RWPE2 (cell line): ENCODE data around the gene TMEM250.
A peak's percentile ranks its signal among the peaks of the same experiment; 100 is the strongest.

Experiments
- ATAC-seq: fragments of 200-7000 bp; cut with Tn5 transposase; 3 replicates; pipeline ENCODE4 v1.9.1; 2021; ENCODE audit warnings: low read depth
- DNase-seq: peaks from one replicate; pipeline ENCODE4 v3.0.0-alpha.2; 2020; ENCODE audit warnings: low spot score
- H3K27ac ChIP-seq: fragments of 450-650 bp; 2 replicates; pipeline ENCODE4 v1.5.1; 2017; ENCODE audit warnings: mild to moderate bottlenecking; ENCODE audit not compliant: poor library complexity, severe bottlenecking
- H3K27me3 ChIP-seq: fragments of 250-450 bp; sonication (Bioruptor Pico); 2 replicates; pipeline ENCODE4 v1.5.1; 2021; ENCODE audit warnings: mild to moderate bottlenecking, moderate library complexity; ENCODE audit not compliant: insufficient read depth, poor library complexity, severe bottlenecking
- H3K36me3 ChIP-seq: fragments of 250-450 bp; sonication (Bioruptor Pico); 2 replicates; pipeline ENCODE4 v1.5.1; 2020; ENCODE audit warnings: low read depth, mild to moderate bottlenecking, moderate library complexity
- H3K4me1 ChIP-seq: fragments of 250-450 bp; sonication (Bioruptor Pico); 2 replicates; pipeline ENCODE4 v1.5.1; 2021; ENCODE audit warnings: mild to moderate bottlenecking, moderate library complexity; ENCODE audit not compliant: insufficient read depth, poor library complexity, severe bottlenecking
- H3K4me3 ChIP-seq: fragments of 250-450 bp; sonication (Bioruptor Pico); 2 replicates; pipeline ENCODE4 v1.5.1; 2021; ENCODE audit warnings: mild to moderate bottlenecking, moderate library complexity; ENCODE audit not compliant: severe bottlenecking
- H3K9me3 ChIP-seq: fragments of 250-450 bp; sonication (Bioruptor Pico); 2 replicates; pipeline ENCODE4 v1.5.1; 2021; ENCODE audit warnings: mild to moderate bottlenecking, moderate library complexity; ENCODE audit not compliant: severe bottlenecking
- TF ChIP-seq, protein P1 (sequence below): fragments of 450-650 bp; IDR thresholded peaks from one replicate; pipeline ENCODE4 v1.5.1; 2017; ENCODE audit warnings: mild to moderate bottlenecking, moderate library complexity; ENCODE audit not compliant: poor library complexity, severe bottlenecking

The TMEM250 gene, protein sequence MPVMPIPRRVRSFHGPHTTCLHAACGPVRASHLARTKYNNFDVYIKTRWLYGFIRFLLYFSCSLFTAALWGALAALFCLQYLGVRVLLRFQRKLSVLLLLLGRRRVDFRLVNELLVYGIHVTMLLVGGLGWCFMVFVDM

GRCh38 chr9:136118320-136119060 is at the start of gene TMEM250:
TMEM250 (minus strand) TSS chr9:136118875; CDS start chr9:136116900, 1,975 bp downstream.
- Histone ChIP-seq H3K27ac (peak within 1 kb of the TSS; percentile 80), H3K4me3 (peak within 1 kb of the TSS; percentile 87)
- ATAC-seq = peak; percentile 81

DNA sequence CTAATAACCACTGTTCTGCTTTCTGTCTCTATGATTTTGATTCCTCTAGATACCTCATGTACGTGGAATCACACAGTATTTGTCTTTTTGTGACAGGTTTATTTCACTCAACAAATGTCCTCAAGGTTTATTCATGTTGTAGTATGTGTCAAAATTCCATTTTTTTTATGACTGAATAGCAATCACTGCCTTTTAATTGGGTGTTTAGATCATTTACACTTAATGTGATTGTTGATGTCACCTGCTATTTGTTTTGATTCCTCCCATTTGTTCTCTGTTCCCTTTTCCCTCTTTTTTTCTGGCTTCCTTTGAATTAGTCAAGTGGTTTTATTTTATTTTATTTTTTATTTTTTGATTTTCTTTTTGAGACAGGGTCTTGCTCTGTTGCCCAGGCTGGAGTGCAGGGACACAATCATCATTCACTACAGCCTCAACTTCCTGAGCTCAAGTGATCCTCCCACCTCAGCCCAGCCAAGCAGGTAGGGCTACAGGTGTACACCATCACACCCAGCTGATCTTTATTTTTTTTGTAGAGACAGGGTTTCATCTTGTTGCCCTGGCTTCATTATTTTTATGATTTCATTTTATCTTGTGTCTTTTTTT is 44.7 kb upstream of the TMEM250 start:
- H3K9me3 ChIP-seq = peaks cover 5% of the 10 kb centered on the region
- ATAC-seq (no peak), DNase-seq (no peak)
- H3K4me3 ChIP-seq = no peak overlapping the region
- TF ChIP-seq, protein P1, sequence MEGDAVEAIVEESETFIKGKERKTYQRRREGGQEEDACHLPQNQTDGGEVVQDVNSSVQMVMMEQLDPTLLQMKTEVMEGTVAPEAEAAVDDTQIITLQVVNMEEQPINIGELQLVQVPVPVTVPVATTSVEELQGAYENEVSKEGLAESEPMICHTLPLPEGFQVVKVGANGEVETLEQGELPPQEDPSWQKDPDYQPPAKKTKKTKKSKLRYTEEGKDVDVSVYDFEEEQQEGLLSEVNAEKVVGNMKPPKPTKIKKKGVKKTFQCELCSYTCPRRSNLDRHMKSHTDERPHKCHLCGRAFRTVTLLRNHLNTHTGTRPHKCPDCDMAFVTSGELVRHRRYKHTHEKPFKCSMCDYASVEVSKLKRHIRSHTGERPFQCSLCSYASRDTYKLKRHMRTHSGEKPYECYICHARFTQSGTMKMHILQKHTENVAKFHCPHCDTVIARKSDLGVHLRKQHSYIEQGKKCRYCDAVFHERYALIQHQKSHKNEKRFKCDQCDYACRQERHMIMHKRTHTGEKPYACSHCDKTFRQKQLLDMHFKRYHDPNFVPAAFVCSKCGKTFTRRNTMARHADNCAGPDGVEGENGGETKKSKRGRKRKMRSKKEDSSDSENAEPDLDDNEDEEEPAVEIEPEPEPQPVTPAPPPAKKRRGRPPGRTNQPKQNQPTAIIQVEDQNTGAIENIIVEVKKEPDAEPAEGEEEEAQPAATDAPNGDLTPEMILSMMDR = no peak
- no peaks in the 10 kb centered on the region for H3K4me1 ChIP-seq
- peaks cover 7% of the 10 kb centered on the region for H3K27me3 ChIP-seq
- H3K27ac ChIP-seq = no peak overlapping the region
- H3K36me3 ChIP-seq = no peaks in the 10 kb centered on the region

More at GRCh38 chr9:136118320-136119060, at the start of gene TMEM250:
- TF ChIP-seq, protein P1 = peak; percentile 30
- no peaks in the 10 kb centered on the region for H3K9me3 ChIP-seq
- H3K27me3 ChIP-seq = no peaks in the 10 kb centered on the region
- peaks cover 6% of the 10 kb centered on the region for H3K4me1 ChIP-seq
- no peaks in the 10 kb centered on the region for H3K36me3 ChIP-seq
- DNase-seq = peak; percentile 95

DNA sequence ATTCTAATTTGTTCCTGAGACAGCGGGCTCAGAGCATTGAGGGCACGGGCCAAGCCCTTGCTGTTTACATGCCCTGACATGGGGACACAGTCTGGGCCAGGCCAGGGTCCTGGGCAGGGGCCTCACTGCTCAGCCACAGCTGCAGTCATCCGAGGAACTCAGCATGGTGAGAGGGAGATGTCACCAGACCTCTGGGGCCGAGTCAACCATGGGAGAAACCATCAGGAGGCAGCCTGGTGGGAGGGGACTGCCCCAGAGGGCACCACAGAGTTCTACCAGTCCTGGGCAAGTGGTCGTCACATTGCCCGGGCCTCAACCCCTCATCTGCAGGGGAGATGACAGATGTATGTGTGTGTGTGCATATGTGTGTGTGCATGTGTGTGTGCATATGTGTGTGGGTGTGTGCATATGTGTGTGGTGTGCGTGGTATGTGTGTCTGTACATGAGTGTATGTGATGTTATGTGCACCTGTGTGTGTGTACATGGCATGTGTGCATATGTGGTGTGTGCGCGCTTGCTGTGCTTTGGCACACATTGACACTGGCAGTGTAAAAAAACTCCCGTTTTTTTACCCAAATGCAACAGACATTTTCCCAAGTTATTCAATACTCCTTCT is 42.4 kb upstream of the TMEM250 start:
- Histone ChIP-seq H3K4me3 (no peak overlapping the region), H3K27ac (no peak overlapping the region), H3K9me3 (peaks cover 5% of the 10 kb centered on the region), H3K4me1 (no peaks in the 10 kb centered on the region), H3K27me3 (peaks cover 23% of the 10 kb centered on the region), H3K36me3 (no peaks in the 10 kb centered on the region)
- no peak for ATAC-seq
- TF ChIP-seq, protein P1 = no peak
- DNase-seq = no peak

DNA sequence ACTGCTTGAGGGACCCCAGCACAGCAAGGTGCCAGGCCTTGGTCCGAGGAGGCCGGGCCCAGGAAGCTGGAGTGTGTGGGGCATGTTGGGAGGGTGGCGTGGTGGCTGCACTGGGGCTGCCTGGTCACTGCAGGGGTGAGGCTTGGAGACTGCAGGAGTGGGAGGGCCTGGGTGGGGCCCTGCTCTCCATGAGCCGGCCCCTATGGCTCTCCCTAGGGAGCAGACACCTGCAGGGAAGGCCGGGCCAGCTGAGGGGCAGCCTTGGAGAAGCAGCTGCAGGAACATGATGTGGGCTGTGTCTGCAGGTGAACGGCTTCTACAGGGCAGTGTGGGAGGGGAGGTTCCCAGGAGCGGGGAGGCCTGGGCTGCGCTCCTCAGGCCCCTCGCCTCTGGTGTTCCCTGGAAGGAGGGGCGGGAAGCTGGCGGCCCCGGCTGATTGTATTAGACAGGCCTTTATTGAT is 41.7 kb upstream of the TMEM250 start:
- no peak overlapping the region for H3K4me3 ChIP-seq
- ATAC-seq (no peak), DNase-seq (no peak)
- TF ChIP-seq, protein P1 = no peak
- no peak overlapping the region for H3K27ac ChIP-seq
- H3K27me3 ChIP-seq = peaks cover 30% of the 10 kb centered on the region
- no peaks in the 10 kb centered on the region for H3K4me1 ChIP-seq
- H3K9me3 ChIP-seq = peaks cover 5% of the 10 kb centered on the region
- no peaks in the 10 kb centered on the region for H3K36me3 ChIP-seq
